Measurements from ENCODE around the gene PTPRJ. TPM values are rescaled to one million over a fixed set of nuclear protein-coding genes. Genes with fewer than 3 reads are reported as not detected.

Gene PTPRJ
- total and polyA plus RNA-seq, 9 of the 15 experiments (the other 6 are each of a cell fraction or from before 2014, with no cell fraction given) = 0.56 to 10.7 (median 4.8) TPM

DNA sequence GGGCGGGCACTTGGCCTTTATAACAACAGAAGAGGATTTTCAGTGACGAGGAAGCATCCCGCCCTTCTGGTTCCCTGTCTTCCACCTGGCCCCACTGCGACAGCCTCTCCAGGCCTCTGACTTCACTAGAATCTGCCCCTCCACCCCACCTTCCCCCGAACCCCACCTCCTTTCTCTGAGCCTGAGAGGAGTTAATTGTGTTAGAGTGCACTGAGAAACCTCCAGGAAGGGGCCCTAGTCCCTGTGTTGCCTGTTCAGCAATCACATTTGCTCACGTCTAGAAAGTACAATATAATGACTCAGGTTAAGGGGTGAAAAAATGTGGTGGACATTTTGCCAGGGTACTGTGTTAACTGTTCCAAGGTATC, 38.8 kb downstream of the PTPRJ start:
- H3K36me3 ChIP-seq (ENCODE audit: control insufficient read depth, insufficient read depth, low read length) = no peaks in the 10 kb centered on the region
- no peaks in the 10 kb centered on the region for H3K79me2 ChIP-seq (ENCODE audit: control insufficient read depth, insufficient read depth, low read length)
- H3K9ac ChIP-seq (ENCODE audit: insufficient read depth in 1 of 2, low read depth in 2 of 2, low read length in 2 of 2) = no peak overlapping the region
- DNase-seq (ENCODE audit: extremely low read depth in 1 of 4, low spot score in 3 of 4) (no peak), ATAC-seq (peak; percentile 37), FAIRE-seq (no peak)
- H3K9me1 ChIP-seq (ENCODE audit: control insufficient read depth, insufficient read depth, low read length) = no peaks in the 10 kb centered on the region
- no peak overlapping the region for H3K4me3 ChIP-seq
- BruUV-seq (replicated peaks) = no TSS peak
- intact Hi-C loops (cut with micrococcal nuclease) (no loop called here), in situ Hi-C loops (cut with MboI) (no loop called here)
- no peak for TF ChIP-seq ZBTB17 (CRISPR knock-in tag; IDR thresholded peaks at IDR 0.05)
- TF ChIP-seq CUX1 (CRISPR knock-in tag; IDR thresholded peaks at IDR 0.05) = no peak
- TF ChIP-seq, protein P1, sequence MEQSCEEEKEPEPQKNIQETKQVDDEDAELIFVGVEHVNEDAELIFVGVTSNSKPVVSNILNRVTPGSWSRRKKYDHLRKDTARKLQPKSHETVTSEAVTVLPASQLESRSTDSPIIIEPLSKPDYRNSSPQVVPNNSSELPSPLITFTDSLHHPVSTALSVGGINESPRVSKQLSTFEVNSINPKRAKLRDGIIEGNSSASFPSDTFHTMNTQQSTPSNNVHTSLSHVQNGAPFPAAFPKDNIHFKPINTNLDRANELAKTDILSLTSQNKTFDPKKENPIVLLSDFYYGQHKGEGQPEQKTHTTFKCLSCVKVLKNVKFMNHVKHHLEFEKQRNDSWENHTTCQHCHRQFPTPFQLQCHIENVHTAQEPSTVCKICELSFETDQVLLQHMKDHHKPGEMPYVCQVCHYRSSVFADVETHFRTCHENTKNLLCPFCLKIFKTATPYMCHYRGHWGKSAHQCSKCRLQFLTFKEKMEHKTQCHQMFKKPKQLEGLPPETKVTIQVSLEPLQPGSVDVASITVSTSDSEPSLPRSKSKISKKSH (CRISPR knock-in tag; IDR thresholded peaks at IDR 0.05) = no peak
- TF ChIP-seq ZNF431 (CRISPR knock-in tag; IDR thresholded peaks at IDR 0.05) = no peak
- TF ChIP-seq, protein P2, sequence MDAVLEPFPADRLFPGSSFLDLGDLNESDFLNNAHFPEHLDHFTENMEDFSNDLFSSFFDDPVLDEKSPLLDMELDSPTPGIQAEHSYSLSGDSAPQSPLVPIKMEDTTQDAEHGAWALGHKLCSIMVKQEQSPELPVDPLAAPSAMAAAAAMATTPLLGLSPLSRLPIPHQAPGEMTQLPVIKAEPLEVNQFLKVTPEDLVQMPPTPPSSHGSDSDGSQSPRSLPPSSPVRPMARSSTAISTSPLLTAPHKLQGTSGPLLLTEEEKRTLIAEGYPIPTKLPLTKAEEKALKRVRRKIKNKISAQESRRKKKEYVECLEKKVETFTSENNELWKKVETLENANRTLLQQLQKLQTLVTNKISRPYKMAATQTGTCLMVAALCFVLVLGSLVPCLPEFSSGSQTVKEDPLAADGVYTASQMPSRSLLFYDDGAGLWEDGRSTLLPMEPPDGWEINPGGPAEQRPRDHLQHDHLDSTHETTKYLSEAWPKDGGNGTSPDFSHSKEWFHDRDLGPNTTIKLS (IDR thresholded peaks at IDR 0.05; ENCODE audit: borderline replicate concordance, low read depth) = no peak
- TF ChIP-seq RBBP5 (IDR thresholded peaks at IDR 0.05; ENCODE audit: borderline replicate concordance, insufficient read depth, low read length, poor library complexity, severe bottlenecking) = no peak
- H3K27ac ChIP-seq (ENCODE audit: extremely low read depth, low read depth, low read length) = no peak overlapping the region
- no peak overlapping the region for H2AFZ ChIP-seq (ENCODE audit: low read depth, low read length)
- POLR2A ChIA-PET = no interaction called here
- H3K27me3 ChIP-seq (ENCODE audit: control insufficient read depth in 2 of 2, insufficient read depth in 2 of 2, low read length in 2 of 2) = no peaks in the 10 kb centered on the region
- peaks cover 11 to 16% of the 10 kb centered on the region in 2 experiments; a peak in 4 of 5 replicates for H3K4me1 ChIP-seq (replicated peaks in 1 of 2; ENCODE audit: control insufficient read depth in 2 of 2, insufficient read depth in 2 of 2, low read length in 2 of 2)
- no peak overlapping the region for H3K4me2 ChIP-seq (ENCODE audit: insufficient read depth, low read length)
- 50% methylated on average over 3 of the region's 6 CpGs for WGBS (ENCODE audit: insufficient coverage, low coverage, missing lambda C conversion rate)
- 0 out of 2 replicates have a peak, but pooled peaks cover 4% of the 10 kb centered on the region for H4K20me1 ChIP-seq (replicated peaks; ENCODE audit: control insufficient read depth, insufficient read depth, low read length)
- H3K9me3 ChIP-seq (replicated peaks; ENCODE audit: control insufficient read depth, insufficient read depth, low read depth, low read length) = no peaks in the 10 kb centered on the region
- CTCF ChIA-PET (ENCODE audit: low intra/inter-chr PET ratio) = no interaction called here

Data from K562 (cell line).